ENCODE measurements around the gene ENTPD3.
A peak's percentile ranks its signal among the peaks of the same experiment; 100 is the strongest.

ENTPD3 gene, protein sequence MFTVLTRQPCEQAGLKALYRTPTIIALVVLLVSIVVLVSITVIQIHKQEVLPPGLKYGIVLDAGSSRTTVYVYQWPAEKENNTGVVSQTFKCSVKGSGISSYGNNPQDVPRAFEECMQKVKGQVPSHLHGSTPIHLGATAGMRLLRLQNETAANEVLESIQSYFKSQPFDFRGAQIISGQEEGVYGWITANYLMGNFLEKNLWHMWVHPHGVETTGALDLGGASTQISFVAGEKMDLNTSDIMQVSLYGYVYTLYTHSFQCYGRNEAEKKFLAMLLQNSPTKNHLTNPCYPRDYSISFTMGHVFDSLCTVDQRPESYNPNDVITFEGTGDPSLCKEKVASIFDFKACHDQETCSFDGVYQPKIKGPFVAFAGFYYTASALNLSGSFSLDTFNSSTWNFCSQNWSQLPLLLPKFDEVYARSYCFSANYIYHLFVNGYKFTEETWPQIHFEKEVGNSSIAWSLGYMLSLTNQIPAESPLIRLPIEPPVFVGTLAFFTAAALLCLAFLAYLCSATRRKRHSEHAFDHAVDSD

DNA sequence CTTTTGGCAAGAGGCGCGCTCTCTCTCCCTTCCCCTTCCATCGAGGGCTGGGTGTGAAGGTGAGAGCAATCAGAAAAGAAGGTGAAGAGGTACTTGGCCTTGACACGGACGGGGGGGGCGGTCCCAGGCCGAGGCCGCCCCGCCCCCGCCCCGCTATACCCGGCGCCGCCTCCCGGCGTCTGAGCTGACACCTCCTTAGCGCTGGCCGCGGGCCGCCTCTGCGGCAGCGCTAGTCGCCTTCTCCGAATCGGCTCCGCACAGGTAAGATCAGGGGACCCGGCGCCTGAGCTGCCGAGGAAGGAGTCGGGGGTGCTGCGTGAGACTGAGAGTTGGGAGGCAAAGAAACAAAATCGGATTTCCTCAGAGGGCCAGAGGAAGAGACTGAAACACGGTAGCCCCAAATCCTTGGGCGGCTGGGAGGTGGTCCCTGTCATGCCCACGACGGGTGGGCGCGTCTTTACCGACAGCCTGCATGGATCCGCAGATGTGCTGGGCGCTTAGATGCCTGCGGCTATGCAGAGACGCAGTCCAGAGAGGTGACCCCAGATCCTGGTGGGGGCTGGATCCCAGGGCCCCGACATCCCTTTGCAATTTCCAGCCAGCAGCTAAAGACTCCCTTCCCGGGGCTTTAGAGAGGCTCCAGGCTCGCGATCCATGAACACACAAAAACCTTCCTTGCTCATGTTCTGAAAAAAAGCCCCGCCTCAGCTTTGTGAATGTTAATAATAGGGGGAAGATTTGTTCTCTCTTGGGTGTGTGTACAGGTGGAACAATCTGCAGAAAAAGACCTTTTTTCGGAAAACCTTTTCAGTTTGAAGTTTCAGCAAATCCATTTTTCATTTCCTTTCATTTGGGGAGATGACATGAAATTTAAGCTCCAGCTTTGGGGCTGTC lies at the start of gene ENTPD3:
ENTPD3 (plus strand) TSS at position 184 of the 894 bp plus-strand sequence. CDS start 874 bp downstream, outside the sequence.
- H3K4me3 ChIP-seq (ENCODE audit: low read depth, low read length) = peak within 1 kb of the TSS; percentile 37
- TF ChIP-seq, protein P1, sequence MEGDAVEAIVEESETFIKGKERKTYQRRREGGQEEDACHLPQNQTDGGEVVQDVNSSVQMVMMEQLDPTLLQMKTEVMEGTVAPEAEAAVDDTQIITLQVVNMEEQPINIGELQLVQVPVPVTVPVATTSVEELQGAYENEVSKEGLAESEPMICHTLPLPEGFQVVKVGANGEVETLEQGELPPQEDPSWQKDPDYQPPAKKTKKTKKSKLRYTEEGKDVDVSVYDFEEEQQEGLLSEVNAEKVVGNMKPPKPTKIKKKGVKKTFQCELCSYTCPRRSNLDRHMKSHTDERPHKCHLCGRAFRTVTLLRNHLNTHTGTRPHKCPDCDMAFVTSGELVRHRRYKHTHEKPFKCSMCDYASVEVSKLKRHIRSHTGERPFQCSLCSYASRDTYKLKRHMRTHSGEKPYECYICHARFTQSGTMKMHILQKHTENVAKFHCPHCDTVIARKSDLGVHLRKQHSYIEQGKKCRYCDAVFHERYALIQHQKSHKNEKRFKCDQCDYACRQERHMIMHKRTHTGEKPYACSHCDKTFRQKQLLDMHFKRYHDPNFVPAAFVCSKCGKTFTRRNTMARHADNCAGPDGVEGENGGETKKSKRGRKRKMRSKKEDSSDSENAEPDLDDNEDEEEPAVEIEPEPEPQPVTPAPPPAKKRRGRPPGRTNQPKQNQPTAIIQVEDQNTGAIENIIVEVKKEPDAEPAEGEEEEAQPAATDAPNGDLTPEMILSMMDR (IDR thresholded peaks at IDR 0.05; ENCODE audit: low read depth, low read length, missing control alignments) = no peak
- no peak for DNase-seq (ENCODE audit: low read depth)
- in situ Hi-C loops (cut with HindIII; ENCODE audit: low sequenced_read_pairs) = no loop called here

DNA sequence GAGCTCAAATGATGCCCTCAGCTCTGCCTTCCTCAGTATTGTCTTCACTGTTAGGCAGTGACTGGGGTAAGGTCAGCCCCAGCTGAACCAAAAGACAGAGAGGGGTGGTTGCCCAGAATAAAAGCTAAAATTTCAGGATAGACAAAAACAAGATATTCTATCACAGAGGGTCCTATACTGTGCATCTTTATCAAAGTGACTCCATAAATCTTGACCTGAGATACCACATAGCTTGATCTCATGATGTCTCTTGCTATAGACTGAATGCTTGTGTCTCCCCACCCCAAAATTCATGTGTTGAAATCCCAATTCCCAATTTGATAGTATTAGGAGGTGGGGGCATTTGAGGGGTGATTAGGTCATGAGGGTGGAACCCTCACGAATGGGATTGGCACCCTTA lies 47.1 kb upstream of the ENTPD3 start:
- in situ Hi-C loops (cut with HindIII; ENCODE audit: low sequenced_read_pairs) = no loop called here
- H3K4me3 ChIP-seq (ENCODE audit: low read depth, low read length) = no peak overlapping the region
- TF ChIP-seq, protein P1 (IDR thresholded peaks at IDR 0.05; ENCODE audit: low read depth, low read length, missing control alignments) = no peak
- no peak for DNase-seq (ENCODE audit: low read depth)

DNA sequence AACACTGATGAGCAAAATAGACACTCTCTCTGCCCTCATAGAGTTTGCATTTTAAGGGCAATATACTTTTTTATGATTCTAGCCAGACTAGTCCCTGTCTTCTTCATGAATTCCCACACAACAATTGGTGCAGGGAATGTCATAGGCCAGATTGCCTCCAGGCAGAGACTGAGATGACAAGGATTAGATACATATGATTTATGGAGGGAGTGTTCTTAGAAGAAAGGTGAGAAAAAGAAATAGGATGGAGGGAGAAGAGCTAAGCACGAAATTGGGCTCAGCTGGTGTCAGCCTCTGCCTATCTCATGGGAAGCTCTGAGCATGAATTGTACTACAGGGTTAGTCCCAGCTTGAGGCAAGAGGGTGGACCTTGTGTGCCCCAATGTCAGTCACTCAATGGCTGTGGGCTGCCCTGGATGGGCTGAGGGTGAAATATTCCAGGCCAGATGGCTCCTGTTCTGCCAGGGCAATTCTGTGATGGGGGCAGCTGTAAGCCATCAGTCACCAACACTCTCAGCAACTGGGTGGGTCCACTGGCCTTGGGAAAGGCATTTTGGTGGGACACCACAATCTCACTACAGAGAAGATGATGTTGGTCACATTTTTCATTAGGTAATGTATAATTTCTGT lies 46.3 kb upstream of the ENTPD3 start:
- no peak overlapping the region for H3K4me3 ChIP-seq (ENCODE audit: low read depth, low read length)
- DNase-seq (ENCODE audit: low read depth) = no peak
- TF ChIP-seq, protein P1 (IDR thresholded peaks at IDR 0.05; ENCODE audit: low read depth, low read length, missing control alignments) = no peak
- in situ Hi-C loops (cut with HindIII; ENCODE audit: low sequenced_read_pairs) = no loop called here

DNA sequence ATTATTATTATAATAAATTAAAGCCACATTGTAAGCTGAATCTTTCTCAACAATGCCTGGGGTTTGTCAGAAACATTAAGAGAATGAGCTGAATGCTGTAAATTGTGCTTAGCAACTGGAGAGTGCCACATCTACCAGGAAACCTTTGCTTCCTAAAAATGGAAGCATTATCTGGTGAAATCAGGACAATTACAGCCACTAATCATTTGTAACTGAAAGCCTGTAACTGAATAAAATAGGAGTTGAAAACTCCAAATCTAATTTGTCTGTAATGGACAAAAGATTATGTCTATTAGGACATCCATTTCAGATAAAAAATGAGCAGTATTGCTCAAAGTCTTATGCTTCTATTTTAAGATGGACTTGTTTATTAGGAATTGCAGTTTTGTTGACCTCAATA lies 45.3 kb upstream of the ENTPD3 start:
- TF ChIP-seq, protein P1 (IDR thresholded peaks at IDR 0.05; ENCODE audit: low read depth, low read length, missing control alignments) = no peak
- in situ Hi-C loops (cut with HindIII; ENCODE audit: low sequenced_read_pairs) = no loop called here
- no peak for DNase-seq (ENCODE audit: low read depth)
- no peak overlapping the region for H3K4me3 ChIP-seq (ENCODE audit: low read depth, low read length)

DNA sequence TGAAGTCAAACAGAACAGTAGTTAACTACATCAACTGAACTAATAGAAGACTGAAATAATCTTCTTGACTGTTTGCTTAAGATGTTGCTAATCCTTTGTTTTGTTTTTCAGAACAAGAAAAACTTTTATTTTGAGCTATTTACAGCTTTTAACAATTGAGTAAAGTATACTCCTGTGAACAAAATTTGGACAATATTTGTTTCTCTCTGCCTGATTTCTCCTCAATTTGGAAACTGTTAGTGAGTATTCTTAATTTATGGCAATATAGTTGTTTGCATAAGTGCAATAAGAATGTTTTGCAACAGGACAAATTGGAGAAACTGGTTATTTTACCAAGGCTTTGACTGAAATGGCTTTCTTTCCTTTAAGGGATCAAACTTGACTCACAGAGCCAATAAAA lies 36.5 kb upstream of the ENTPD3 start:
- no peak overlapping the region for H3K4me3 ChIP-seq (ENCODE audit: low read depth, low read length)
- DNase-seq (ENCODE audit: low read depth) = no peak
- in situ Hi-C loops (cut with HindIII; ENCODE audit: low sequenced_read_pairs) = no loop called here
- TF ChIP-seq, protein P1 (IDR thresholded peaks at IDR 0.05; ENCODE audit: low read depth, low read length, missing control alignments) = no peak

DNA sequence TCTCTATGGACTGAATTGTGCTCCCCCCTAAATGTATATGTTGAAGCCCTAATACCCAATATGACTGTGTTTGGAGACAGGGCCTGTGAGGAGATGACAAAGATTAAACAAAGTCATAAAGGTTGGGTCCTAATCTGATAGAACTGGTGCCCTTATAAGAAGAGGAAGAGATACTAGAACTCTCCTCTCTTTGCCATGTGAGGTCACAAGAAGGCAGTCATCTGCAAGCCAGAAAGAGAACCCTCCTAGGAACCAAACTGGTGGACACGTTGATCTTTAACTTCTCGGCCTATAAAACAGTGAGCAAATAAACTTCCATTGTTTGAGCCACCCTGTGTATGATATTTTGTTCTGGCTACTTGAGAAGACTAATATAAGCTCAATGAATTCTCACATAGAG lies 31.6 kb upstream of the ENTPD3 start:
- no peak for DNase-seq (ENCODE audit: low read depth)
- TF ChIP-seq, protein P1 (IDR thresholded peaks at IDR 0.05; ENCODE audit: low read depth, low read length, missing control alignments) = no peak
- in situ Hi-C loops (cut with HindIII; ENCODE audit: low sequenced_read_pairs) = no loop called here
- no peak overlapping the region for H3K4me3 ChIP-seq (ENCODE audit: low read depth, low read length)

All from astrocyte of the cerebellum (primary cell).